HCT116 (cell line): ENCODE measurements around the gene P2RX3. TPM values are rescaled to one million over a fixed set of nuclear protein-coding genes. Genes with fewer than 3 reads are reported as not detected.

Source experiments
- ATAC-seq: fragments of 200-7000 bp; cut with Tn5 transposase; 2 replicates; pipeline ENCODE4 v1.9.1; 2020; ENCODE audit warnings: mild to moderate bottlenecking, moderate library complexity
- BruUV-seq: library from RNA; stranded (reverse); fragments of 400-500 nt; replicated peaks from 2 replicates; lab custom pipeline; 2021; lab: Mats Ljungman, UMichigan
- CTCF ChIA-PET: fragments of 300-600 bp; sonication (Branson Sonifier 250); formaldehyde crosslinking; loops from one replicate; lab custom pipeline; 2021; ENCODE audit warnings: antibody characterized with exemption; lab: Charles Lee
- POLR2A ChIA-PET: fragments of 300-600, 350-600 bp; sonication (Branson Sonifier 250); formaldehyde crosslinking; loops from one replicate; lab custom pipeline; 2021; ENCODE audit warnings: antibody characterized with exemption; lab: Charles Lee
- RAD21 ChIA-PET, 2 experiments: fragments of 300-600 bp; sonication (Branson Sonifier 250); formaldehyde crosslinking; loops; one replicate each; lab custom pipeline; 2023; ENCODE audit warnings: low total read pairs in 2 of 2; ENCODE audit not compliant: uncharacterized antibody in 2 of 2, unreplicated experiment in 2 of 2, low non-redundant PET in 1 of 2; lab: Charles Lee
- DNase-seq: peaks from one replicate; pipeline ENCODE4 v3.0.0-alpha.2; 2010; ENCODE audit warnings: low read depth, low spot score
- H2AFZ ChIP-seq: fragments of 200-600 bp; shearing (Covaris generic), sonication (generic); 2 replicates; pipeline ENCODE4 v1.6.1; 2017; ENCODE audit warnings: low read depth, mixed run types, mixed read lengths, antibody characterized with exemption, low read length; ENCODE audit not compliant: poor library complexity, severe bottlenecking
- H3K27ac ChIP-seq: 2 replicates; pipeline ENCODE4 v1.5.1; 2012; ENCODE audit warnings: low read depth, low read length
- H3K27me3 ChIP-seq: fragments of 200-600 bp; sonication (generic); 2 replicates; pipeline ENCODE4 v1.6.1; 2016; ENCODE audit warnings: mixed run types, low read length, mixed read lengths; ENCODE audit not compliant: insufficient read depth
- H3K36me3 ChIP-seq, 2 experiments: fragments of 200-500 bp in 1 of 2; fragments of 200-600 bp in 1 of 2; sonication (Bioruptor generic) in 1 of 2; sonication (generic) in 1 of 2; 2 replicates each; pipeline versions ENCODE4 v1.5.1 to v1.6.1; 2014 to 2016; ENCODE audit warnings: low read length in 2 of 2, inconsistent platforms in 1 of 2, mixed read lengths in 1 of 2, mixed run types in 1 of 2; ENCODE audit not compliant: insufficient read depth in 2 of 2, control insufficient read depth in 1 of 2
- H3K4me1 ChIP-seq, 2 experiments: fragments of 200-600 bp in 1 of 2; sonication (generic) in 1 of 2; 2 replicates each; pipeline versions ENCODE4 v1.5.1 to v1.6.1; 2012 to 2017; ENCODE audit warnings: low read length in 2 of 2, inconsistent platforms in 1 of 2, mild to moderate bottlenecking in 1 of 2, mixed read lengths in 1 of 2, mixed run types in 1 of 2, moderate library complexity in 1 of 2; ENCODE audit not compliant: insufficient read depth in 2 of 2, control insufficient read depth in 1 of 2
- H3K4me2 ChIP-seq: fragments of 200-600 bp; sonication (generic); 2 replicates; pipeline ENCODE4 v1.6.1; 2017; ENCODE audit warnings: mixed run types, low read length, mixed read lengths
- H3K4me3 ChIP-seq, 2 experiments: fragments of 200-600 bp in 1 of 2; sonication (generic) in 1 of 2; replicated peaks in 1 of 2; 2 replicates each; pipeline ENCODE4 v1.5.1; 2011 to 2016; ENCODE audit warnings: low read length in 2 of 2, control low read depth in 1 of 2, low read depth in 1 of 2, mild to moderate bottlenecking in 1 of 2, mixed read lengths in 1 of 2, mixed run types in 1 of 2
- H3K79me2 ChIP-seq: fragments of 200-600 bp; sonication (generic); 2 replicates; pipeline ENCODE4 v1.6.1; 2017; ENCODE audit warnings: mild to moderate bottlenecking, mixed run types, low read length, moderate library complexity, mixed read lengths; ENCODE audit not compliant: insufficient read depth
- H3K9ac ChIP-seq: fragments of 200-600 bp; sonication (generic); 2 replicates; pipeline ENCODE4 v1.6.1; 2016; ENCODE audit warnings: low read length, mixed read lengths
- H3K9me2 ChIP-seq: fragments of 200-600 bp; sonication (generic), shearing (Covaris generic); 2 replicates; pipeline ENCODE4 v1.6.1; 2017; ENCODE audit warnings: mixed run types, mild to moderate bottlenecking, moderate library complexity; ENCODE audit not compliant: insufficient read depth
- H3K9me3 ChIP-seq, 2 experiments: fragments of 200-500 bp in 1 of 2; fragments of 200-600 bp in 1 of 2; sonication (Bioruptor generic) in 1 of 2; sonication (generic) in 1 of 2; 2 replicates each; pipeline ENCODE4 v1.6.1; 2014 to 2017; ENCODE audit warnings: low read length in 2 of 2, mixed read lengths in 2 of 2, inconsistent platforms in 1 of 2, low read depth in 1 of 2, mild to moderate bottlenecking in 1 of 2, mixed run types in 1 of 2, moderate library complexity in 1 of 2; ENCODE audit not compliant: control insufficient read depth in 1 of 2, insufficient read depth in 1 of 2
- H4K20me1 ChIP-seq: fragments of 200-600 bp; sonication (generic), shearing (Covaris generic); 2 replicates; pipeline ENCODE4 v1.6.1; 2017; ENCODE audit warnings: mixed run types, mild to moderate bottlenecking, moderate library complexity; ENCODE audit not compliant: insufficient read depth
- ATF3 ChIP-seq: IDR thresholded peaks from 2 replicates; pipeline ENCODE4 v1.6.1; 2012
- CBX3 ChIP-seq: IDR thresholded peaks from 2 replicates; pipeline ENCODE4 v1.6.1; 2012; ENCODE audit warnings: low read depth
- CEBPB ChIP-seq: IDR thresholded peaks from 2 replicates; pipeline ENCODE4 v1.6.1; 2012; ENCODE audit warnings: low read depth
- CTCF ChIP-seq, 3 experiments: fragments of 200-600 bp in 1 of 3; sonication (generic) in 1 of 3; IDR thresholded peaks in 2 of 3; conservative IDR thresholded peaks in 1 of 3; 2 replicates each; pipeline ENCODE4 v1.5.1; 2012 to 2017; ENCODE audit warnings: low read depth in 2 of 3, low read length in 2 of 3, antibody characterized with exemption in 1 of 3, borderline replicate concordance in 1 of 3, control low read depth in 1 of 3, mild to moderate bottlenecking in 1 of 3, mixed read lengths in 1 of 3, mixed run types in 1 of 3, moderate library complexity in 1 of 3; ENCODE audit not compliant: insufficient read depth in 1 of 3
- EGR1 ChIP-seq: IDR thresholded peaks from 2 replicates; pipeline ENCODE4 v1.6.1; 2012; ENCODE audit warnings: low read depth
- FOSL1 ChIP-seq: IDR thresholded peaks from 2 replicates; pipeline ENCODE4 v1.6.1; 2012; ENCODE audit warnings: low read depth
- JUND ChIP-seq: IDR thresholded peaks from 2 replicates; pipeline ENCODE4 v1.6.1; 2012
- REST ChIP-seq: IDR thresholded peaks from 2 replicates; pipeline ENCODE4 v1.6.1; 2012; ENCODE audit warnings: low read depth
- SIN3A ChIP-seq: IDR thresholded peaks from 2 replicates; pipeline ENCODE4 v1.6.1; 2012; ENCODE audit warnings: low read depth
- SP1 ChIP-seq: IDR thresholded peaks from 2 replicates; pipeline ENCODE4 v1.6.1; 2012; ENCODE audit warnings: low read depth
- TCF7L2 ChIP-seq: IDR thresholded peaks from 2 replicates; pipeline ENCODE4 v1.7.0; 2011; ENCODE audit warnings: borderline replicate concordance, inconsistent platforms; ENCODE audit not compliant: insufficient read depth, insufficient read length; ENCODE audit errors: extremely low read depth
- ZFX ChIP-seq: fragments of 450-650 bp; IDR thresholded peaks from 2 replicates; pipeline ENCODE4 v1.6.1; 2017
- intact Hi-C: fragments of 100-400 bp; cut with micrococcal nuclease; formaldehyde crosslinking; loops from 2 replicates; pipeline ENCODE4 v1.10.0; 2022
- total RNA-seq: library from RNA; stranded (reverse); gene quantifications from one replicate; pipeline ENCODE4 v1.2.1, GENCODE V29; 2021; ENCODE audit not compliant: unreplicated experiment

The P2RX3 gene
- total RNA-seq, 1 experiment from 2014 or later, result not detected

GRCh38 chr11:57322256-57323166 lies 15.6 kb upstream of the P2RX3 start:
- Histone ChIP-seq H3K27ac (peak overlapping the region; percentile 78), H2AFZ (no peak overlapping the region), H3K4me1 (peaks cover 33 to 53% of the 10 kb centered on the region in 2 experiments), H3K9me3 (no peaks in the 10 kb centered on the region), H3K9me2 (no peaks in the 10 kb centered on the region), H3K79me2 (peaks cover 32% of the 10 kb centered on the region), H3K4me3 (peak overlapping the region; percentile 67 to 75), H3K27me3 (no peaks in the 10 kb centered on the region), H3K36me3 (peaks cover 23 to 28% of the 10 kb centered on the region in 2 experiments; a peak in 3 of 4 replicates), H3K4me2 (peak overlapping the region; percentile 96), H3K9ac (peak overlapping the region; percentile 63), H4K20me1 (no peaks in the 10 kb centered on the region)
- BruUV-seq, result TSS peak; percentile 27
- DNase-seq (peak; percentile 77), ATAC-seq (peak; percentile 65)
- TF ChIP-seq CTCF (IDR thresholded peaks at IDR 0.05 in 2 of 3, conservative IDR thresholded peaks at IDR 0.05 in 1 of 3; ENCODE audit: borderline replicate concordance in 1 of 3, insufficient read depth in 1 of 3, low read depth in 2 of 3, low read length in 2 of 3) (no peak), CBX3 (0 out of 2 replicates have a peak, but pooled peaks have one; percentile 31), SP1 (peak; percentile 43), REST (no peak), ZFX (peak; percentile 47), CEBPB (no peak), EGR1 (0 out of 2 replicates have a peak, but pooled peaks have one; percentile 42), FOSL1 (no peak), TCF7L2 (no peak), SIN3A (no peak), ATF3 (no peak), JUND (no peak)
- ChIA-PET POLR2A (interaction anchor here (0.8 to 6.5 kb wide), 3 partner anchors 10 to 440 kb away, joined by 3 to 42 read pairs (median 3); partner anchors contain the start of gene SSRP1), RAD21 (interaction anchor here (0.6 to 1.8 kb wide), 3 partner anchors 10 to 13 kb away, joined by 3 to 6 read pairs (median 3); partner anchors contain the start of gene SSRP1 (in 1 of the 2)), CTCF (interaction anchor here (0.7 to 2.3 kb wide), 2 partner anchors 11 to 482 kb away, joined by 3 to 13 read pairs; no protein-coding TSS in a partner anchor)
- intact Hi-C loops, result no loop called here
